ENCODE data around the gene ELK4. TPM values are rescaled to one million over a fixed set of nuclear protein-coding genes. Genes with fewer than 3 reads are reported as not detected.

ELK4 gene
- total RNA-seq, 1 experiment from 2014 or later = 39.0 TPM

DNA sequence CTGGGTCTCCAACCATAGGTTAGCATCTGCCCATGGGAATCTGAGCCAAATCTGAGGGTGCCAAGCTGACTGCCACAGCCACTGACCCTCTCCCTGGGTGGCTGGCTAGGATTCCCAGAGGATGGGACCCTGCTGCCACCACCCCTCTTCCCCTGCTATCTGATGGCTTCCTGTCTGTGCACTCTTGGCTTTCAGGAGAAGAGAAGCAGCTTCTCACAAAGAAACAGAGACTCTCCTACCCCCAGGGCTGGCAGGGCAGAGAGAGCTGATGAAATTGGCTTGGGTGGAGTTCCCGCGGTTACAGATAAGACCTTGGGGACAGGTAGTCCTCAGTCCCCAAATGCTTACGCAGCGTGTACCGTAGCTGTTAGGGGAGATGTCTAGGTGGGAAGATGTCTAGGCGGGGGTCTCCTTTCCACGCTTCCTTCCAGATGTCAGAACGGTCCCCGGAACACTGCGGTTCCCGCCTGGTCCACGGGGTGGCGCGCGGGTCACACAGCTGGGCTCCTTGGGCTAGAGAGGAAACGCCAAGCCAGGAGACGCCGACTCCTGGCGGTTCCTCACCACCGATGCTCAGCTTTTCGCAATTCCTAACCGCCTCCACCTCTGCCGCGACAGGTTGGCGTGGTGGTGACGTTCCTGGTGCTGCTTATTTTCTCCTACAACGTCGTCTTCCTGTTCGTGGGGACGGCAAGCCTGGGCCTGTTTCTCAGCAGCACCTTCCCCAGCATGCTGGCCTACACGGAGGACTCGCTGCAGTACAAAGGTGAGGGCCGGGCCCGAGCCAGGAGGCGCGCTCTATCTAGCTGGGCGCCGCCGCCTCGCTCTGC lies 40.1 kb downstream of the ELK4 start (continued):
- no peak for TF ChIP-seq E2F1 (CRISPR knock-in tag; IDR thresholded peaks at IDR 0.05)
- TF ChIP-seq SP1 (CRISPR knock-in tag; conservative IDR thresholded peaks at IDR 0.05) = 0 out of 2 replicates have a peak, but pooled peaks have one; percentile 43
- TF ChIP-seq NR1H2 (CRISPR knock-in tag; IDR thresholded peaks at IDR 0.05) = no peak
- TF ChIP-seq ZBTB21 (CRISPR knock-in tag; IDR thresholded peaks at IDR 0.05; ENCODE audit: borderline replicate concordance) = no peak
- TF ChIP-seq ZNF232 (CRISPR knock-in tag; IDR thresholded peaks at IDR 0.05) = no peak
- TF ChIP-seq TEAD1 (CRISPR knock-in tag; IDR thresholded peaks at IDR 0.05) = no peak
- TF ChIP-seq, protein P1, sequence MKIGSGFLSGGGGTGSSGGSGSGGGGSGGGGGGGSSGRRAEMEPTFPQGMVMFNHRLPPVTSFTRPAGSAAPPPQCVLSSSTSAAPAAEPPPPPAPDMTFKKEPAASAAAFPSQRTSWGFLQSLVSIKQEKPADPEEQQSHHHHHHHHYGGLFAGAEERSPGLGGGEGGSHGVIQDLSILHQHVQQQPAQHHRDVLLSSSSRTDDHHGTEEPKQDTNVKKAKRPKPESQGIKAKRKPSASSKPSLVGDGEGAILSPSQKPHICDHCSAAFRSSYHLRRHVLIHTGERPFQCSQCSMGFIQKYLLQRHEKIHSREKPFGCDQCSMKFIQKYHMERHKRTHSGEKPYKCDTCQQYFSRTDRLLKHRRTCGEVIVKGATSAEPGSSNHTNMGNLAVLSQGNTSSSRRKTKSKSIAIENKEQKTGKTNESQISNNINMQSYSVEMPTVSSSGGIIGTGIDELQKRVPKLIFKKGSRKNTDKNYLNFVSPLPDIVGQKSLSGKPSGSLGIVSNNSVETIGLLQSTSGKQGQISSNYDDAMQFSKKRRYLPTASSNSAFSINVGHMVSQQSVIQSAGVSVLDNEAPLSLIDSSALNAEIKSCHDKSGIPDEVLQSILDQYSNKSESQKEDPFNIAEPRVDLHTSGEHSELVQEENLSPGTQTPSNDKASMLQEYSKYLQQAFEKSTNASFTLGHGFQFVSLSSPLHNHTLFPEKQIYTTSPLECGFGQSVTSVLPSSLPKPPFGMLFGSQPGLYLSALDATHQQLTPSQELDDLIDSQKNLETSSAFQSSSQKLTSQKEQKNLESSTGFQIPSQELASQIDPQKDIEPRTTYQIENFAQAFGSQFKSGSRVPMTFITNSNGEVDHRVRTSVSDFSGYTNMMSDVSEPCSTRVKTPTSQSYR (CRISPR knock-in tag; IDR thresholded peaks at IDR 0.05) = no peak
- TF ChIP-seq IRF2 (CRISPR knock-in tag; IDR thresholded peaks at IDR 0.05; ENCODE audit: borderline replicate concordance, low read depth) = no peak
- no peak for TF ChIP-seq ZSCAN18 (CRISPR knock-in tag; IDR thresholded peaks at IDR 0.05)
- TF ChIP-seq ELF4 (CRISPR knock-in tag; IDR thresholded peaks at IDR 0.05; ENCODE audit: low read depth) = no peak
- TF ChIP-seq, protein P2, sequence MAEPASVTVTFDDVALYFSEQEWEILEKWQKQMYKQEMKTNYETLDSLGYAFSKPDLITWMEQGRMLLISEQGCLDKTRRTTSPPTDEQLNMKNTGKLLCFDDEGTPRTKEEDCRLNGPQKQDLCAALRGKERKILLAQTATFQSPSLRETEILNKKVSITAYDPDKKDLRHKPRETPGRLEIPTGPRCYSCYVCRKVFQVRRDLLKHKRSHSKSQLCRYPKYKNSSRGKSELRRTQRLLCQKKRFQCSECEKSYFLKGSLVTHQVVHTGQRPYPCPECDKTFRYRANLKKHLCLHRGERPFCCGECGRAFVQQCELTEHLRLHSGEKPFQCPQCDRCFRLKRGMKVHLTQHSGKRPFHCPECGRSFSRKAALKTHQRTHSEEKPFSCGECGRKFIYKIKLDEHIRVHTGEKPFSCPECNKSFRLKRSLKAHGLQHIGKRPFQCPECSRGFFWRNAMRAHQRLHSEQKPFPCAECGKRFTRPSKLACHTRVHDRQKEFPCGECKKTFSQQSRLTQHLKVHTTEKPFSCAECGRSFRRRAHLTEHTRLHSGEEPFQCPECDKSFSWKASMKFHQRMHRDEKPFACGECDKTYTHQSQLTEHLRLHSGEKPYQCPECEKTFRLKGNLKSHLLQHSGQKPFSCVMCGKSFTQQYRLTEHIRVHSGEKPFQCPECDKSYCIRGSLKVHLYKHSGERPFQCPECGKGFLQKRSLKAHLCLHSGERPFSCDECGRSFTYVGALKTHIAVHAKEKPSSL (CRISPR knock-in tag; conservative IDR thresholded peaks at IDR 0.05) = no peak
- TF ChIP-seq AR (CRISPR knock-in tag; IDR thresholded peaks at IDR 0.05) = no peak
- TF ChIP-seq PRRX2 (CRISPR knock-in tag; IDR thresholded peaks at IDR 0.05) = peak; percentile 76; the same call in 1 of the 2 replicates
- no peak for TF ChIP-seq ZNF416 (CRISPR knock-in tag; IDR thresholded peaks at IDR 0.05)
- TF ChIP-seq KAT7 (CRISPR knock-in tag; IDR thresholded peaks at IDR 0.05; ENCODE audit: borderline replicate concordance) = no peak
- no peak for TF ChIP-seq ZNF396 (CRISPR knock-in tag; IDR thresholded peaks at IDR 0.05; ENCODE audit: borderline replicate concordance)
- TF ChIP-seq, protein P3, sequence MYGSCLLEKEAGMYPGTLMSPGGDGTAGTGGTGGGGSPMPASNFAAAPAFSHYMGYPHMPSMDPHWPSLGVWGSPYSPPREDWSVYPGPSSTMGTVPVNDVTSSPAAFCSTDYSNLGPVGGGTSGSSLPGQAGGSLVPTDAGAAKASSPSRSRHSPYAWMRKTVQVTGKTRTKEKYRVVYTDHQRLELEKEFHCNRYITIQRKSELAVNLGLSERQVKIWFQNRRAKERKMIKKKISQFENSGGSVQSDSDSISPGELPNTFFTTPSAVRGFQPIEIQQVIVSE (CRISPR knock-in tag; IDR thresholded peaks at IDR 0.05; ENCODE audit: borderline replicate concordance) = no peak
- TF ChIP-seq JUN (CRISPR knock-in tag; IDR thresholded peaks at IDR 0.05) = no peak

Measured in WTC11 (cell line).